WTC11 (cell line): ENCODE results near the gene DDR2. TPM values are rescaled to one million over a fixed set of nuclear protein-coding genes. Genes with fewer than 3 reads are reported as not detected.

Experiments used
- ATAC-seq: fragments of 200-7000 bp; cut with Tn5 transposase; 2 replicates; pipeline ENCODE4 v1.10.0; 2021; ENCODE audit warnings: mild to moderate bottlenecking, moderate library complexity
- CTCF ChIA-PET: fragments of 300-600 bp; sonication (Branson Sonifier 250); formaldehyde crosslinking; loops from one replicate; lab custom pipeline; 2021; ENCODE audit warnings: antibody characterized with exemption; lab: Charles Lee
- POLR2A ChIA-PET: fragments of 350-600 bp; sonication (Branson Sonifier 250); formaldehyde crosslinking; loops from one replicate; lab custom pipeline; 2021; ENCODE audit warnings: antibody characterized with exemption; lab: Charles Lee
- DNase-seq: peaks from one replicate; pipeline ENCODE4 v3.0.0; 2021; ENCODE audit warnings: low spot score
- H3K27ac Mint-ChIP-seq: 2 replicates; pipeline ENCODE4 v1.8.0; 2021; ENCODE audit warnings: mixed read lengths
- H3K27me3 Mint-ChIP-seq: 2 replicates; pipeline ENCODE4 v1.8.0; 2021; ENCODE audit warnings: low read depth, mild to moderate bottlenecking, moderate library complexity, mixed read lengths
- H3K36me3 Mint-ChIP-seq: 2 replicates; pipeline ENCODE4 v1.8.0; 2021; ENCODE audit warnings: mixed read lengths
- H3K4me1 Mint-ChIP-seq: 2 replicates; pipeline ENCODE4 v1.8.0; 2022; ENCODE audit warnings: mixed read lengths
- H3K4me3 Mint-ChIP-seq: 2 replicates; pipeline ENCODE4 v1.8.0; 2021; ENCODE audit warnings: mild to moderate bottlenecking, moderate library complexity, mixed read lengths
- H3K9me3 Mint-ChIP-seq: 2 replicates; pipeline ENCODE4 v1.8.0; 2021; ENCODE audit warnings: mixed read lengths
- ATF1 ChIP-seq: sonication (generic); formaldehyde crosslinking; IDR thresholded peaks from 2 replicates; pipeline ENCODE4 v1.8.1; 2023; ENCODE audit warnings: mild to moderate bottlenecking, moderate library complexity, missing genetic modification reagents
- FOXK1 ChIP-seq: sonication (generic); formaldehyde crosslinking; IDR thresholded peaks from 2 replicates; pipeline ENCODE4 v1.8.0; 2022; ENCODE audit warnings: mild to moderate bottlenecking, moderate library complexity, missing genetic modification reagents
- FOXP1 ChIP-seq: sonication (generic); formaldehyde crosslinking; IDR thresholded peaks from 2 replicates; pipeline ENCODE4 v1.8.0; 2022; ENCODE audit warnings: missing genetic modification reagents, mild to moderate bottlenecking, moderate library complexity, borderline replicate concordance
- HMGA2 ChIP-seq: fragments of 250-450 bp; sonication (Bioruptor Pico); IDR thresholded peaks from 2 replicates; pipeline ENCODE4 v1.4.0; 2021; ENCODE audit warnings: mild to moderate bottlenecking, moderate library complexity
- IRF2 ChIP-seq: sonication (generic); formaldehyde crosslinking; IDR thresholded peaks from 2 replicates; pipeline ENCODE4 v1.8.0; 2022; ENCODE audit warnings: low read depth, missing genetic modification reagents, borderline replicate concordance
- JAZF1 ChIP-seq: fragments of 250-450 bp; sonication (Bioruptor Pico); IDR thresholded peaks from 2 replicates; pipeline ENCODE4 v1.9.0; 2021; ENCODE audit warnings: moderate library complexity, mild to moderate bottlenecking, inconsistent platforms
- MYBL2 ChIP-seq: sonication (generic); formaldehyde crosslinking; IDR thresholded peaks from 2 replicates; pipeline ENCODE4 v1.8.1; 2023; ENCODE audit warnings: mild to moderate bottlenecking, moderate library complexity, missing genetic modification reagents
- NFATC4 ChIP-seq: fragments of 250-450 bp; sonication (Bioruptor Pico); IDR thresholded peaks from 2 replicates; pipeline ENCODE4 v1.9.0; 2021; ENCODE audit warnings: mild to moderate bottlenecking
- NR1H2 ChIP-seq: sonication (generic); formaldehyde crosslinking; IDR thresholded peaks from 2 replicates; pipeline ENCODE4 v1.9.0; 2021; ENCODE audit warnings: mild to moderate bottlenecking, moderate library complexity, missing genetic modification reagents
- NR2C2 ChIP-seq: sonication (generic); formaldehyde crosslinking; IDR thresholded peaks from 2 replicates; pipeline ENCODE4 v1.8.0; 2022; ENCODE audit warnings: mild to moderate bottlenecking, missing genetic modification reagents
- NR3C1 ChIP-seq: sonication (generic); formaldehyde crosslinking; conservative IDR thresholded peaks from 2 replicates; pipeline ENCODE4 v1.8.1; 2023; ENCODE audit warnings: low read depth, mild to moderate bottlenecking, missing genetic modification reagents
- RORB ChIP-seq: fragments of 250-450 bp; sonication (Bioruptor Pico); IDR thresholded peaks from 2 replicates; pipeline ENCODE4 v1.9.0; 2021; ENCODE audit warnings: mild to moderate bottlenecking
- TCF7 ChIP-seq: sonication (generic); formaldehyde crosslinking; IDR thresholded peaks from 2 replicates; pipeline ENCODE4 v1.8.0; 2022; ENCODE audit warnings: mild to moderate bottlenecking, low read depth, missing genetic modification reagents, moderate library complexity
- ZNF121 ChIP-seq: sonication (generic); formaldehyde crosslinking; IDR thresholded peaks from 2 replicates; pipeline ENCODE4 v1.8.0; 2023; ENCODE audit warnings: missing genetic modification reagents
- ZNF281 ChIP-seq: sonication (generic); formaldehyde crosslinking; IDR thresholded peaks from 2 replicates; pipeline ENCODE4 v1.8.0; 2023; ENCODE audit warnings: mild to moderate bottlenecking, missing genetic modification reagents
- ZNF423 ChIP-seq: fragments of 250-450 bp; sonication (Bioruptor Pico); IDR thresholded peaks from 2 replicates; pipeline ENCODE4 v2.1.2; 2022; ENCODE audit warnings: mild to moderate bottlenecking, moderate library complexity
- ZNF671 ChIP-seq: fragments of 250-450 bp; sonication (Bioruptor Pico); IDR thresholded peaks from 2 replicates; pipeline ENCODE4 v1.8.0; 2021; ENCODE audit warnings: mild to moderate bottlenecking
- total RNA-seq: library from RNA; stranded (reverse); gene quantifications from 3 replicates; pipeline ENCODE4 v1.2.3, GENCODE V29; 2021
- TF ChIP-seq, protein P1 (sequence below): fragments of 250-450 bp; sonication (Bioruptor Pico); IDR thresholded peaks from 2 replicates; pipeline ENCODE4 v1.8.0; 2021; ENCODE audit warnings: mild to moderate bottlenecking
- TF ChIP-seq, protein P2 (sequence below): sonication (generic); formaldehyde crosslinking; IDR thresholded peaks from 2 replicates; pipeline ENCODE4 v1.8.1; 2023; ENCODE audit warnings: mild to moderate bottlenecking, missing genetic modification reagents, moderate library complexity
- TF ChIP-seq, protein P3 (sequence below): sonication (generic); formaldehyde crosslinking; IDR thresholded peaks from 2 replicates; pipeline ENCODE4 v1.8.1; 2022; ENCODE audit warnings: low read depth, missing genetic modification reagents, borderline replicate concordance
- TF ChIP-seq, protein P4 (sequence below): sonication (generic); formaldehyde crosslinking; IDR thresholded peaks from 2 replicates; pipeline ENCODE4 v1.8.1; 2022; ENCODE audit warnings: missing genetic modification reagents, borderline replicate concordance
- TF ChIP-seq, protein P5 (sequence below): sonication (generic); formaldehyde crosslinking; IDR thresholded peaks from 2 replicates; pipeline ENCODE4 v1.8.0; 2023; ENCODE audit warnings: missing genetic modification reagents

DDR2 gene
- total RNA-seq, 1 experiment from 2014 or later = 0.85 TPM

- H3K36me3 Mint-ChIP-seq = no peaks in the 10 kb centered on the region
- H3K4me1 Mint-ChIP-seq = peaks cover 6% of the 10 kb centered on the region; the same call in 1 of the 2 replicates
- CTCF ChIA-PET = no interaction called here
- ATAC-seq = no peak
- no peaks in the 10 kb centered on the region for H3K27me3 Mint-ChIP-seq
- TF ChIP-seq FOXK1 (CRISPR knock-in tag) = no peak
- TF ChIP-seq TCF7 (CRISPR knock-in tag) = no peak
- TF ChIP-seq, protein P1, sequence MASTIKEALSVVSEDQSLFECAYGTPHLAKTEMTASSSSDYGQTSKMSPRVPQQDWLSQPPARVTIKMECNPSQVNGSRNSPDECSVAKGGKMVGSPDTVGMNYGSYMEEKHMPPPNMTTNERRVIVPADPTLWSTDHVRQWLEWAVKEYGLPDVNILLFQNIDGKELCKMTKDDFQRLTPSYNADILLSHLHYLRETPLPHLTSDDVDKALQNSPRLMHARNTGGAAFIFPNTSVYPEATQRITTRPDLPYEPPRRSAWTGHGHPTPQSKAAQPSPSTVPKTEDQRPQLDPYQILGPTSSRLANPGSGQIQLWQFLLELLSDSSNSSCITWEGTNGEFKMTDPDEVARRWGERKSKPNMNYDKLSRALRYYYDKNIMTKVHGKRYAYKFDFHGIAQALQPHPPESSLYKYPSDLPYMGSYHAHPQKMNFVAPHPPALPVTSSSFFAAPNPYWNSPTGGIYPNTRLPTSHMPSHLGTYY (CRISPR knock-in tag) = no peak
- TF ChIP-seq IRF2 (CRISPR knock-in tag) = no peak
- TF ChIP-seq, protein P2, sequence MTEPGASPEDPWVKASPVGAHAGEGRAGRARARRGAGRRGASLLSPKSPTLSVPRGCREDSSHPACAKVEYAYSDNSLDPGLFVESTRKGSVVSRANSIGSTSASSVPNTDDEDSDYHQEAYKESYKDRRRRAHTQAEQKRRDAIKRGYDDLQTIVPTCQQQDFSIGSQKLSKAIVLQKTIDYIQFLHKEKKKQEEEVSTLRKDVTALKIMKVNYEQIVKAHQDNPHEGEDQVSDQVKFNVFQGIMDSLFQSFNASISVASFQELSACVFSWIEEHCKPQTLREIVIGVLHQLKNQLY (CRISPR knock-in tag) = no peak
- TF ChIP-seq, protein P3, sequence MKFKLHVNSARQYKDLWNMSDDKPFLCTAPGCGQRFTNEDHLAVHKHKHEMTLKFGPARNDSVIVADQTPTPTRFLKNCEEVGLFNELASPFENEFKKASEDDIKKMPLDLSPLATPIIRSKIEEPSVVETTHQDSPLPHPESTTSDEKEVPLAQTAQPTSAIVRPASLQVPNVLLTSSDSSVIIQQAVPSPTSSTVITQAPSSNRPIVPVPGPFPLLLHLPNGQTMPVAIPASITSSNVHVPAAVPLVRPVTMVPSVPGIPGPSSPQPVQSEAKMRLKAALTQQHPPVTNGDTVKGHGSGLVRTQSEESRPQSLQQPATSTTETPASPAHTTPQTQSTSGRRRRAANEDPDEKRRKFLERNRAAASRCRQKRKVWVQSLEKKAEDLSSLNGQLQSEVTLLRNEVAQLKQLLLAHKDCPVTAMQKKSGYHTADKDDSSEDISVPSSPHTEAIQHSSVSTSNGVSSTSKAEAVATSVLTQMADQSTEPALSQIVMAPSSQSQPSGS = no peak
- no peak for TF ChIP-seq NR1H2
- no peak for TF ChIP-seq MYBL2 (CRISPR knock-in tag)
- TF ChIP-seq ZNF423 (CRISPR knock-in tag) = no peak
- no peak overlapping the region for H3K4me3 Mint-ChIP-seq
- DNase-seq = no peak
- POLR2A ChIA-PET = interaction anchor here (1.1 kb wide), 1 partner anchor 10 kb away, joined by 3 read pairs; no protein-coding TSS in a partner anchor
- peaks cover 7% of the 10 kb centered on the region for H3K9me3 Mint-ChIP-seq
- no peak overlapping the region for H3K27ac Mint-ChIP-seq
Measured at GRCh38 chr1:162674034-162674608, 41.9 kb downstream of the DDR2 start.

DNA sequence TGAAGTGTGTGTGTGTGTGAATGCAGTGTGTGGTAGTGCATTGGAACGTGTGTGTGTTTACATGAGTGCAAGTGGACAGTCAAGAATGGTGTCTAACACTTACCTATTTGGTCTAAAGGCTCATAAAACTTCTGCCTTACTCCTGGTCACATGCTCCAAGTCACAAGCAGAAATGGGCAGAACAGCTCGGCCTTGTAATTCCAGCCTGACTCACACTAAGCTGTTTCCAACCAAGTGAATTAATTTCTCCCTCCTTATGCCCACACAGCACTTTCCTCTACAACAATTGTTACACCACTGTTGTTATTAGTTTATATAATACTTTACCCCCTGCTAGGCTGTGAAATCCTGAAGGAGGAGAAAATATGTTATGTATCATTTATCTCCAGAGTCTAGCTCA is 43.8 kb downstream of the DDR2 start:
- TF ChIP-seq IRF2 (CRISPR knock-in tag) (no peak), MYBL2 (CRISPR knock-in tag) (no peak), ZNF423 (CRISPR knock-in tag) (no peak), FOXP1 (no peak), NR3C1 (CRISPR knock-in tag) (no peak), ATF1 (CRISPR knock-in tag) (no peak), NR1H2 (no peak), ZNF121 (CRISPR knock-in tag) (no peak), HMGA2 (CRISPR knock-in tag) (no peak), NR2C2 (no peak), JAZF1 (CRISPR knock-in tag) (no peak), ZNF671 (no peak), FOXK1 (CRISPR knock-in tag) (no peak), RORB (no peak), NFATC4 (CRISPR knock-in tag) (no peak), ZNF281 (CRISPR knock-in tag) (no peak)
- TF ChIP-seq, protein P4, sequence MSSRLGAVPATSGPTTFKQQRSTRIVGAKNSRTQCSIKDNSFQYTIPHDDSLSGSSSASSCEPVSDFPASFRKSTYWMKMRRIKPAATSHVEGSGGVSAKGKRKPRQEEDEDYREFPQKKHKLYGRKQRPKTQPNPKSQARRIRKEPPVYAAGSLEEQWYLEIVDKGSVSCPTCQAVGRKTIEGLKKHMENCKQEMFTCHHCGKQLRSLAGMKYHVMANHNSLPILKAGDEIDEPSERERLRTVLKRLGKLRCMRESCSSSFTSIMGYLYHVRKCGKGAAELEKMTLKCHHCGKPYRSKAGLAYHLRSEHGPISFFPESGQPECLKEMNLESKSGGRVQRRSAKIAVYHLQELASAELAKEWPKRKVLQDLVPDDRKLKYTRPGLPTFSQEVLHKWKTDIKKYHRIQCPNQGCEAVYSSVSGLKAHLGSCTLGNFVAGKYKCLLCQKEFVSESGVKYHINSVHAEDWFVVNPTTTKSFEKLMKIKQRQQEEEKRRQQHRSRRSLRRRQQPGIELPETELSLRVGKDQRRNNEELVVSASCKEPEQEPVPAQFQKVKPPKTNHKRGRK (CRISPR knock-in tag) = no peak
- TF ChIP-seq, protein P3 = no peak
- TF ChIP-seq, protein P5, sequence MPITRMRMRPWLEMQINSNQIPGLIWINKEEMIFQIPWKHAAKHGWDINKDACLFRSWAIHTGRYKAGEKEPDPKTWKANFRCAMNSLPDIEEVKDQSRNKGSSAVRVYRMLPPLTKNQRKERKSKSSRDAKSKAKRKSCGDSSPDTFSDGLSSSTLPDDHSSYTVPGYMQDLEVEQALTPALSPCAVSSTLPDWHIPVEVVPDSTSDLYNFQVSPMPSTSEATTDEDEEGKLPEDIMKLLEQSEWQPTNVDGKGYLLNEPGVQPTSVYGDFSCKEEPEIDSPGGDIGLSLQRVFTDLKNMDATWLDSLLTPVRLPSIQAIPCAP = no peak
- Mint-ChIP-seq H3K27ac (no peak overlapping the region), H3K4me3 (no peak overlapping the region), H3K36me3 (no peaks in the 10 kb centered on the region), H3K4me1 (peaks cover 10% of the 10 kb centered on the region; the same call in 1 of the 2 replicates), H3K27me3 (no peaks in the 10 kb centered on the region), H3K9me3 (peaks cover 19% of the 10 kb centered on the region)
- ChIA-PET CTCF (no interaction called here), POLR2A (no interaction called here)
- DNase-seq (no peak), ATAC-seq (no peak)
